GM18868 (cell line): ENCODE results near the gene BCAS3.
"Not testable (repeated sequence)": the region's sequence is repeated elsewhere in the genome, so short reads cannot be mapped to it uniquely, and the experiment has no call there.

Source experiments
- ATAC-seq: cut with Tn5 transposase; IDR thresholded peaks from one replicate; pipeline ENCODE4 v1.9.1; 2021; ENCODE audit warnings: mild to moderate bottlenecking, moderate library complexity; ENCODE audit not compliant: unreplicated experiment

Gene BCAS3

DNA sequence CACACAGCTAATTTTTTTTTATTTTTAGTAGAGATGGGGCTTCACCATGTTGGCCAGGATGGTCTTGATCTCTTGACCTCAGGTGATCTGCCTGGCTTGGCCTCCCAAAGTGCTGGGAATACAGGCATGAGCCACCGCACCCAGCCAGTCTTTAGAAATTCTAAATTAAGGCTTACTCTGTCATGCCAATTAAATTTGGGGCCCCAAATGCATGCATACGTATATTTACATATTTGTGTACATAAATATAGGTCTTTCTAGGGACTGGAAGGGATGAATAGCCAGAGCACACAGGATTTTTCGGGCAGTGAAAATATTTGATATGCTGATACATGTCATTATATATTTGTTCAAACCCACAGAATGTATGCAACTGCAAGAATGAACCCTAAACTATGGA, 105.1 kb downstream of the BCAS3 start:
- no peak for ATAC-seq

DNA sequence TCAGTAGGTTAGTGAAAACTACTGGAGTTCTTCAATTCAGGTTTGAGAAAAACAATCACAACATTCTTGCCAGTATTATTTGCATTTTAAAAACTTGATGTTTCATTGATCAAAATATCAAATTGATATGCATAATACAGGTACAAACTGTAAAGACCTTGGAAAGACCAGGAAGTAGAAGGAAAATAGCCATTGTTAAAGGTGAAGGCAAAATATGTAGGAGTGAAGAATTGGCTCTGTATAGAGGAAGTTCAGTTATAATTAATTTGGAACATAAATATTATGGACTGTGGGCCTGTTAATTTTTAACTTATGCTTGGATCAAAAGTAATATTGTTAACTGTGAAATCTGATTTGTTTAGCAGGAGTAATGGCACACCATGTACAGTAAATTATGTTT, 112.6 kb downstream of the BCAS3 start:
- ATAC-seq = no peak

DNA sequence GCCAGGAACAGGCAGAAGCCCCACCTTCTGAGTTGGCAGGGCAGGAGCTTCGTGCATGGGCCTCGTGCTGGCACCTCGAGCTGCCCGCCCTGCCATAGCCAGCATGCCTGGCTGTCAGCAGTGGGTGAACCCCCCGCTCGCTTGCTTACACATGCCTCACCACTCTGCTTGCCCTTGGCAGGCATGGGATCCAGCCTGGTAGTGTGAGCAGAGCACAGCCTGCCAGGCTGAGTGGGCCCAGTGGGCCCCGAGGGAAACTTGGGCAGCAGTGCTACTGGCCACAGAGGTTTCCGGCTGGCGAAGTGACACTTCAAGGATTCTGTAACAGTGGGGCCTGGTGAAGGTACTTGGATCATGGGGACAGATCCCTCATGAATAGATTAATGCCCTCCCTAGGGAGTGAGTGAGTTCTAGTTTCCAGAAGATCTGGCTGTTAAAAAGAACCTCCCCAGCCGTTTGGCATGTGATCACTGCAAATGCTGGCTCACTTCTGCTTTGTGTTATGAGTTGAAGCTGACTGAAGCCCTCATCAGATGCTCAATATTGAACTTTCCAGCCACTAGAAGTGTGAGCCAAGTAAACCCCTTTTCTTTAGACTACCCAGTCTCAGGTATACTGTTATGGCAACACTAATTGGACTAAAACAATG, 114.7 kb downstream of the BCAS3 start:
- no peak for ATAC-seq

DNA sequence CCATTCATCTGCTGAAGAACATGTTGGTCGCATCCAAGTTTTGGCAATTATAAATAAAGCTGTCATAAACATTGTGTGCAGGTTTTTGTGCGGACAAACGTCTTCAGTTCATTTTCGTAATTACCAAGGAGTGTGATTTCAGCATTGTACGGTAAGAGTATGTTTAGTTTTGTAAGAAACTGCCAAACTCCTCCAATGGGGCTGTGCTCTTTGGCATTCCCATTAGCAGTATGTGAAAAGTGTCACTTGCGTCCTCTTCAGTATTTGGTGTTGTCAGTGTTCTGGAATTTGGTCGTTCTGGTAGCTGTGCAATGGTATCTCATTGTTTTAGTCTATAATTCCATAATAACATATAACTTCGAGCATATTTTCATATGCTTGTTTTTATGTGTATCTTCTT, 120.9 kb downstream of the BCAS3 start:
- no peak for ATAC-seq

DNA sequence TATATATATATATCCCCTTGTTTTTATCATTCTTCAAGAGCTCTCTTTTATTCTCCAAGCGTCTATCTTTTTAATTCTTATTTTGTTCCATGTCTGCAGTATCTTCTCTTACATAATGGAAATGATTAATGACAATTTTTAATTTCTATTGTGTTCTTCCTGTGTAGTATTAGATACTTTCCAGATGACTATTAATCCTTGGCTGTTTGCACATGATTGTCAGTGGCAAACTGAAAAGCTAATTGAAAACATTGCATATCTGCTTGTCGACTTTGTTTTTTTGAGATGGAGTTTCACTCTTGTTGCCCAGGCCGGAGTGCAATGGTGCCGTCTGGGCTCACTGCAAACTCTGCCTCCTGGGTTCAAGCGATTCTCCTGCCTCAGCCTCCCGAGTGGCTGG, 124.7 kb downstream of the BCAS3 start:
- no peak for ATAC-seq

DNA sequence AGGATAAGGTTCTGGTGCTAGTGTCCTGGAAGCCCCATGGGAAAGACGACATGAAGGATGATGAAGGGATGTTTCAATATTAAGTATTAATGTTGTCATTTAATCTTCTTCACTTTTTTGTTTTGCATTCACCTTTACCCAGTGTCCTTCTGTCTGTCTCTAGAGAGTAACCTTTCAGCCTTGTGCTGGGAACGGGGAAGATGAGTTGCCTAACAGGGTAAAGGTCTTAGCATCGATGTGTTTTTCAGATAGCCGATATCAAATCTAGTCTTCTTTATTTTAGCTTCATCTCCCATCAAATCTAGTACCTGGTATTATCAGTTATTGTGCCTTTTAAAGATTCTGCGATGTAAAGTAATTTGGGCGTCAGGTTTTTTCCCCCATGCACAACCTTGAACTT, 125.4 kb downstream of the BCAS3 start:
- no peak for ATAC-seq

DNA sequence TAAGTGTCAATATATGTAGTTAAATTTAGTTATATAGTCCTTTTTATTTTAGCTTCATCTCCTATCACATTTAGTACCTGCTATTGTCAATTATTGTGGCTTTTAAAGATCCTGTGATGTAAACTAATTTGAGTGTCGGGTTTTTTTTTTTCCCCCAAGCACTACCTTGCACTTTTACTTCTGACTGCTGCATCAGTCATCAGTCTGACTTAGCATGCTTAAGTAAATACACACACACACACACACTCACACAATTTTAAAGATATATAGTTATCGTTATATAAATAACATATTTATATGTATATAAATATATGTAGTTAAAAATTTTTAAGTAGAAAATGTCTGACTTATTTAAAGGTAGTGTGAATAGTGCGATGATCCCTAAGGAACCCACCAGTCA, 127.2 kb downstream of the BCAS3 start:
- no peak for ATAC-seq

DNA sequence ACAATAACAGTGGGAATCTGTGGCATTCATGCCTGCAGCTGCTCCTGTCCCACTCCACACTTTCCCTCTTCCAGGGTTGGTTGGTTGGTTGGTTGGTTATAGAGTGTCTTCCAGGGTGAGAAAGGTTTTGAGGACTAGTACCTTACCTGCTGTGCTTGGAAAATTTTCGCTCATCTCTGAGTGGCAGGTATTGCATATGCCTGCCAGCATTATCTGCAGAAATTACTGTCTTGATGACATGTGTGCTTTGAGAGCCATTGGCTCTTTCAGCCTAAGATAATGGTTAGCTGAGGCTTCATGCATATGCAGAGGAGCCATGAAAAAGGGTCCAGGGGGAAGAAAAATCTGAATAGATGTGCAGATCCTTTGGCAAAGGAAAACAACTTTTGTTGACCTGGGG, 131.8 kb downstream of the BCAS3 start:
- ATAC-seq = no peak

DNA sequence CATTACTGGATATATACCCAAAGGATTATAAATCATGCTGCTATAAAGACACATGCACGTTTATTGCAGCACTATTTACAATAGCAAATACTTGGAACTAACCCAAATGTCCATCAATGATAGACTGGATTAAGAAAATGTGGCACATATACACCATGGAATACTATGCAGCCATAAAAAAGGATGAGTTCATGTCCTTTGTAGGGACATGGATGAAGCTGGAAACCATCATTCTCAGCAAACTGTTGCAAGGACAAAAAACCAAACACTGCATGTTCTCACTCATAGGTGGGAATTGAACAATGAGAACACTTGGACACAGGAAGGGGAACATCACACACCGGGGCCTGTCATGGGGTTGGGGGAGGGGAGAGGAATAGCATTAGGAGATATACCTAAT, 137.3 kb downstream of the BCAS3 start:
- ATAC-seq = not testable (repeated sequence)

DNA sequence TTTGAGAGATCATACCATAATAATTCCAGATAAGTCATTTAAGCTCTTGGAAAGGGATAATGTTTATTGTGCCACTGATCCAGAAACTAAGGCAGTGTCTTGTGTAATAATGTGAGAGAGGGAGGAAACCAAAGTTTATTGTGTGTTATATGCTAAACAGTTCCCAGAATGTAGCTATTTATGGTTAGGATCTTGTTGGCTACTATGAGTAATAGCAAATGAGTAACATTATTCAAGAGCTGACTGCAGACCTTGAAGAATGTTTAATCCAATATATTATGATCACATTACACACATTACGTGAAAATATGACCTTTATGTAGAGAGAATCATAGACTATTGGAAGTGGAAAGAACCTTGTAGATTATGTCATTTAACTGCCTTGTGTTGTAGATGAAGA, 139.5 kb downstream of the BCAS3 start:
- ATAC-seq = no peak

DNA sequence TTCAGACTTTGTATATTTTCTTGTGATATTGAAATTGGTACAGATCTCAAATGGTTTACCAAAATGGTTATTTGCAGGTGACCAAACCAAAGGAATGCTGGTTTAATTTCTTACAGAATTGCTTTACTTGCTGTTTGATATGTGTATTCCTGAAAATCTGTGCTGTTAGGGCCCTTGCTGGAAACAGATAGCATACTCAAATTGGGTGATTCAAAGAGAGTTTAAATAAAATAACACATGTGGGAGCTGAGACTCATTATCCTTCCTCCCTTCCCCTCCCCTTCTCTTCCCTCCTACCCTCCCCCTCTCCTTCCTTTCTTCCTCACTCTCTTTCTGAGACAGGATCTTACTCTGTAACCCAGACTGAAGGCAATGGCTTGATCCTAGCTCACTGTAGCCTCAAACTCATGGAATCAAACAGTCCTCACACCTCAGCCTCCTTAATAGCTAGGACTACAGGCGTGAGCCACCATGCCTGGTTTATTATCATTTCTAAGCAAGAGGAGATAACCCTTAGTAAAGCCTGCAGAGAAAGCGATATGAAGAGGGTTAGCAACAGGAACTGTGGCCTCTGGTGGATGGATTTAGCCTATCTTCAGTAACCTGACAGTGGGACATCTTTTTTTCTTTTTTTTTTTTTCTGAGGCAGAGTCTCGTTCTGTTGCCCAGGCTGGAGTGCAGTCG, 141.9 kb downstream of the BCAS3 start:
- ATAC-seq = no peak

DNA sequence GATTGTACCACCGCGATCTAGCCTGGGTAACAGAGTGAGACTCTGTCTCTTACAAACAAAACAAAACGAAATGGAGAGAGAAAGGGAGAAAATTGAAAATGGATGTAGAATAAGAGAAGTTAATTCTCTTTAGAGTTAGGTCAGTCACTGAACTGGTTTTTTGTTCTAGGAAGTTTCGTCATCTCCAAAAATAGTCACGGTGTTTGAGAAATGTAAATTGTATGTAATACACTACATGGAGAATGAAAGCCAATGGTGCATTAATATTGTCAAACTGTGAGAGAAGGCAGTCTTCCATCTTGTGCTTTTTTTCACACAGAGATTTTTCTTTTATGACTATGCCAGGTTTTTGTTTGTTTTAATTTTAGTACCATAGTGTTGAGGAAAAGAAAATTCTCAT, 145.9 kb downstream of the BCAS3 start:
- ATAC-seq = no peak

DNA sequence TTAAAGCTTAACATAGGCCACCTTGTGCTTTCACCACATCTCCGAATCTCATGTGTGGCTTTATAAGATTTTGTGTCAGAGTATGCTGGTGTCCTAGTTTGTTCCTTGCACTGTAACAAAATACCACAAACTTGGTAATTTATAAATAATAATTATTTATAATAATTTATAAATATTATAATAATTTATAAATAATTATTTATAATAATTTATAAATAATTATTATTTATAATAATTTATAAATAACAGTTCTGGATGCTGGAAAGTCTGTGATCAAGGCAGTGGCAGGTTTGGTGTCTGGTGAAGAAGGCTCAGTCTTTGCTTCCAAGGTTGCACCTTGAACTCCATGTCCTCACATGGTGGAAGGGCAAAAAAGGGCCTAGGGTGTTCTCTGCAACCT, 147.7 kb downstream of the BCAS3 start:
- no peak for ATAC-seq

DNA sequence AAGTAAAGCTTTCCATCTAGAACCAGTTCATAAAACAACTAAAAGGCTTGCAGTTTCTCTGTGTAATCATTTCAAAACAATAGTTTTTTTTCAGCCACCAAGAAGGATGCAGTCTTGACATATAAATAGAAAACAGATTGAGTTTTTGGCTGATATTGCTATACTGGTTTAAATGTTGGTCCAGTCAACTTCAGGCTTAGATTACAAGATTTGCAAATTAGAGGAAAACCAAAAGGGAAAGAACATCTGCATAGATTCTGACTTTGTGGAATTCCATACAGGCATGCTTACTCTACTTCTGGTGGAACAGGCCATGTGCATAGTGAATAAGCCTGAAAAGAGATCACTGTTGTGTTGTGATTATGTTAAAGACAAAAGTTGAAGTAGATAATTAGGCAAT, 150.3 kb downstream of the BCAS3 start:
- ATAC-seq = no peak

DNA sequence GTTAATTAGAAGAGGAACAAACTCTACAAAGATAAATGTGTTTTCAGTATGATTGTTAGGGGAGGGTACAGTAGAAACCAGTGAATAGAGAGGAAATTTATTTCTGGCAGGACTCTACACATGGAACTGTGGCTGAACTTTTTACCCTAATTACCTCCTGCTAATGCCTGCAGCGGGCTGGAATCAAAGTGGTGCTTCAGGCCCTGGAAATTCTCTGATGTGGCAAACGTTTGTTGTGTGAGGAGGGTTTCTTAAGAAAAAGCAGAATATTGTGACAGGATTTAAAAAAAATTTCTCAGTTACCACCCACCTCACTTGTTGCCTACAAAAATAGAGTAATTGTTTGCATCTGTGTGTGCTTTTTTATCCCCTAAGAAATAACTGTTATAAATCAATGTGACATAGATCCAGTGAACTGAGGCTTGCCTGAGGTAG, 154.5 kb downstream of the BCAS3 start:
- no peak for ATAC-seq

DNA sequence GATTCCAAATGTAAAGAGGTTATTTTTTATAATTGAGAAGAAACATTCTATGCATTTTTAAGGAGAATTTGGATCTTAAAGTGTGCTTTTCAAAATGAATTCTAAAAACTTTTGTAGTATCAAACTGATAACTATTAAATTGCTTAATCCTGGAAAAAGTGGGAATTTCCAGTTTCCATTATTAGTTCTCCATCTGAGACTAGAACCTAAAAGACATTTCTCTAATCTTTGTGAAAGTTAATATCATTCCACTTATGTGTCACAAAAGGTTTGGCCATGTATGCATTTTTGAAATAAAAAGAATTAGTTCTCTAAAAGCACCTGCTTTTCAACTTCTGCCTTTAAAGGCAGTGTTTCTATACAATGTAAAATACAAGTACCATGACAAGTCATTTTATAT, 155.0 kb downstream of the BCAS3 start:
- no peak for ATAC-seq

DNA sequence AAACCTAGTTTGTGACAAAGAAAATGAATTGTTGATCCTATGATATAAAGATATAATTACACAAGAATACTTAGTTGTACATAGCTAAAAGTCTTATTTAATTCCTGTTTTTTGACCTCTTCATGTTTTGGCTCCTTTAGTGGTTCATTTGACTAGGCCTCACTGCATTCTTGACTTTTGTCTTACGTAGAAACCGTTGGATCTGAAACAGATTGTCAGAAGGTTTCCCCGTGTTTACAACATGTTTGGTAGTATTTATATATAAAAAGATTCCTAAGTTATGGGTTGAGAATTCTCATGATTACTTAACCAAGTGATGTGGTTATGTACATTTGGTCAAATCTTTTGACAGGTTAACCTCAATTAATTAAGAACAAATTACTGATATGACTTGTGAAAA, 162.8 kb downstream of the BCAS3 start:
- no peak for ATAC-seq

DNA sequence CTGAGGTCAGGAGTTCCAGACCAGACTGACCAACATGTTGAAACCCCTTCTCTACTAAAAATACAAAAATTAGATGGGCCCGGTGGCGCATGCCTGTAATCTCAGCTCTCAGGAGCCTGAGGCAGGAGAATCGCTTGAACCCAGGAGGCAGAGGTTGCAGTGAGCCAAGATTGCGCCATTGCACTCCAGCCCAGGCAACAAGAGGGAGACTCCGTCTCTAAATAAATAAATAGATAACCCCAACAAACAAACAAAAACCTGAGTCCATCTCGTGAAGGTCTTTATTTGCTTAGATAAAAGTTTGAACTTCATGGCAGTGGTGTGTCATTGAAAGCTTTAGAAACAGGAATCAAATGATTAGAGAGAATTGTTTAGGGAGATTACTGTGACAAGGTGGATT, 167.4 kb downstream of the BCAS3 start:
- no peak for ATAC-seq

DNA sequence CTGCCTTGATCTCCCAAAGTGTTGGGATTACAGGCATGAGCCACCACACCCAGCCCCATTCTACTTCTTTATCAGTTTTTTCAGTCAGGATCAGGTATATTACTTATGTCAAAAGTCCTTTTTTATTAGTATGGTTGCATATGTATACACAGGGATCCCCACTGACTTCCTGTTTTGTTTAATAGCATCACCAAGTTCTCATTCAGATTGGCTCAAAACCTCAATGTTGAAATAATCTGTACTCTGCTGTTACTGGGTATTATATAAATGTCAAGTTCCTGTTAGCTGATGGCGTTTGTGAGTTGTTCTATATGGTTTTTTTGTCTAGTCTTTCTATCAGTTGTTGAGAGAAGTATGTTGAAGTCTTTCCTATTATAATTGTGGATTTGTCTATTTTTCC, 168.5 kb downstream of the BCAS3 start:
- ATAC-seq = no peak

DNA sequence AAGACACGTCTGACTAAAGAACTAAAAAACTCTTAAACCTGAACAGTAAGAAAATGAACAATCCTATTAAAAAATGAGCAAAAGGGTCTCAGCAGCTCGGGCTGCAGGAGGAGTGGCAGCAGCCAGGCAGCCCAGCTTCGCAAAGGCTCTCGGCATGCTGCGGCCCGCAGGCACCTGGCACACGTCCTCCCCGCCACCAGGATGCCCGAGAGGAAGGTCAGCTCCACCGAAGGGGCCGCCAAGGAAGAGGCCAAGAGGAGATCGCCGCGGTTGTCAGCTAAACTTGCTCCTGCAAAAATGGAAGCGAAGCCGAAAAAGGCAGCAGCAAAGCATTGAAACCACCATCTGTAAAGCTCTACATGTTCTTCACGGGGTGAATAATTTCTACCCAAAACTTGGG, 173.5 kb downstream of the BCAS3 start:
- no peak for ATAC-seq

DNA sequence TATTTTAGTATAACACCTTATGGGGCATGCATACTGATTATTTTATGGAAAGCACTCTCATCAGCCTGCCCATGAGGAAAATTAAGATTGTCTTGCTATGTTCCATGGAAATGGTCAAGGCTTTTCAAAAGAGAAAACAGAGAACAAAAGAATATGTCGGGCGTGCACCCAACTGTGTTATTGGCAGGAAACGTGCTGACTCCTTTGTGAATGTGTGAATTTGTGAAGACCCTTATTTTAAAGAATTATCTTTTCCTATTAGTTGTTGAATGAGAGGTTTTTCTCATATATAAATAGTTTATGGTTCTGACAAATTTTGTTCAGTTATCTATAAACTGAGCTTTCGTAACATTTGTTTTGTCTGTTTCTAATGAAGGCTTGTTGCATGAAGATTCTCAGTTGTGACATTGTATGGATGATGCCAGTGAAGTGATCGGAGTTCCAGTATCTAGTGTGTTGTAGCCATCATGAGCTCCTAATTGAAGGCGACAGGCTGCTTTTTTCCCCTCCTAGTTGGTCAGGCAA, 180.0 kb downstream of the BCAS3 start:
- no peak for ATAC-seq

DNA sequence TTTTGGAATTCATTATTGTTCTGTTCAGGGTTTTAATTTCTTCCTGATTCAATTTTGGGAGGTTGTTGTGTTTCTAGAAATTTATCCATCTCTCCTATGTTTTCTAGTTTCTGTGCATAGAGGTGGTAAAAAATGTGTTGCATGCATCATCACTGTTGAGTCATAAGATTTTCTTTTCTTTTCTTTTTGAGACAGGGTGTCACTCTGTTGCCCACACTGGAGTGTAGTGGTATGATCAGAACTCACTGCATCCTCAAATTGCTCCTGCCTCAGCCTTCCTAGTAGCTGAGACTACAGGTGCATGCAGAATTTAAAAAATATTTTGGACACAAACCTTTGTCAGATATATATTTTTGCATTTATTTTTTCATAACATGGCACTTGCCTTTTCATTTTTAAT, 184.8 kb downstream of the BCAS3 start:
- no peak for ATAC-seq
